Neural cell (in vitro differentiated cells): ENCODE data around the gene ZBP1. TPM values are rescaled to one million over a fixed set of nuclear protein-coding genes. Genes with fewer than 3 reads are reported as not detected.

ENCODE experiments used
- H2AFZ ChIP-seq: fragments of 200-600, 300-800 bp; sonication (generic), shearing (Covaris generic); 2 replicates; pipeline ENCODE4 v1.6.0; 2014; ENCODE audit warnings: low read depth, mild to moderate bottlenecking, antibody characterized with exemption, low read length, moderate library complexity
- H3F3A ChIP-seq: fragments of 200-600 bp; shearing (Covaris generic); 2 replicates; pipeline ENCODE4 v1.6.1; 2016; ENCODE audit warnings: mild to moderate bottlenecking, moderate library complexity, mixed read lengths, antibody characterized with exemption, low read length; ENCODE audit not compliant: insufficient read depth, poor library complexity, severe bottlenecking
- H3K27ac ChIP-seq: fragments of 200-600, 300-800 bp; sonication (generic), shearing (Covaris generic); 2 replicates; pipeline ENCODE4 v1.5.1; 2014; ENCODE audit warnings: mild to moderate bottlenecking, low read length, moderate library complexity
- H3K27me3 ChIP-seq: fragments of 300-800, 200-600 bp; sonication (generic), shearing (Covaris generic); 2 replicates; pipeline ENCODE4 v1.6.0; 2014; ENCODE audit warnings: mild to moderate bottlenecking, low read depth, low read length, moderate library complexity; ENCODE audit not compliant: insufficient read depth
- H3K36me3 ChIP-seq: fragments of 300-800, 200-600 bp; sonication (generic), shearing (Covaris generic); 2 replicates; pipeline ENCODE4 v1.5.1; 2014; ENCODE audit warnings: mild to moderate bottlenecking, antibody characterized with exemption, low read length, moderate library complexity; ENCODE audit not compliant: insufficient read depth
- H3K4me2 ChIP-seq: fragments of 300-800, 200-600 bp; sonication (generic), shearing (Covaris generic); 2 replicates; pipeline ENCODE4 v1.6.0; 2014; ENCODE audit warnings: mild to moderate bottlenecking, low read length
- H3K4me3 ChIP-seq: fragments of 300-800, 200-600 bp; sonication (generic), shearing (Covaris generic); 2 replicates; pipeline ENCODE4 v1.5.1; 2014; ENCODE audit warnings: mild to moderate bottlenecking, low read length, moderate library complexity
- H3K79me2 ChIP-seq: fragments of 200-600 bp; shearing (Covaris generic); replicated peaks from 2 replicates; pipeline ENCODE4 v1.6.0; 2014; ENCODE audit warnings: mild to moderate bottlenecking, low read length, moderate library complexity; ENCODE audit not compliant: insufficient read depth
- H3K9ac ChIP-seq: fragments of 300-800, 200-600 bp; sonication (generic), shearing (Covaris generic); 2 replicates; pipeline ENCODE4 v1.6.1; 2016; ENCODE audit warnings: mild to moderate bottlenecking, low read length, mixed read lengths
- H3K9me2 ChIP-seq: fragments of 200-600 bp; shearing (Covaris generic); 2 replicates; pipeline ENCODE4 v1.6.1; 2016; ENCODE audit warnings: mild to moderate bottlenecking, low read length, mixed read lengths; ENCODE audit not compliant: insufficient read depth
- H3K9me3 ChIP-seq: fragments of 200-600, 300-800 bp; sonication (generic), shearing (Covaris generic); 2 replicates; pipeline ENCODE4 v1.6.1; 2016; ENCODE audit warnings: mild to moderate bottlenecking, mixed run types, low read length, moderate library complexity, mixed read lengths
- H4K20me1 ChIP-seq: fragments of 200-600 bp; shearing (Covaris generic); 2 replicates; pipeline ENCODE4 v1.6.1; 2016; ENCODE audit warnings: mild to moderate bottlenecking, mixed run types; ENCODE audit not compliant: insufficient read depth
- EP300 ChIP-seq: fragments of 450-650 bp; conservative IDR thresholded peaks from 2 replicates; pipeline ENCODE4 v1.6.1; 2014; ENCODE audit warnings: antibody characterized with exemption, mild to moderate bottlenecking, moderate library complexity; ENCODE audit not compliant: poor library complexity, severe bottlenecking
- MXI1 ChIP-seq: fragments of 450-650 bp; conservative IDR thresholded peaks from 2 replicates; pipeline ENCODE4 v1.6.1; 2014; ENCODE audit warnings: antibody characterized with exemption, mild to moderate bottlenecking; ENCODE audit not compliant: poor library complexity, severe bottlenecking
- POLR2AphosphoS5 ChIP-seq: IDR thresholded peaks from 2 replicates; pipeline ENCODE4 v1.6.1; 2012
- RAD21 ChIP-seq: fragments of 450-650 bp; conservative IDR thresholded peaks from 2 replicates; pipeline ENCODE4 v1.6.1; 2014; ENCODE audit warnings: antibody characterized with exemption, mild to moderate bottlenecking, moderate library complexity
- SMC3 ChIP-seq: fragments of 450-650 bp; conservative IDR thresholded peaks from 2 replicates; pipeline ENCODE4 v1.6.1; 2014; ENCODE audit warnings: antibody characterized with exemption, mild to moderate bottlenecking, moderate library complexity; ENCODE audit not compliant: poor library complexity
- TAF1 ChIP-seq: IDR thresholded peaks from 2 replicates; pipeline ENCODE4 v1.6.1; 2012; ENCODE audit warnings: low read depth
- polyA plus RNA-seq: library from polyadenylated mRNA; depleted of rRNA; stranded (reverse); fragments of >200 nt; gene quantifications from 2 replicates; pipeline ENCODE4 v1.2.3, GENCODE V29; 2014
- TF ChIP-seq, protein P1 (sequence below): IDR thresholded peaks from 2 replicates; pipeline ENCODE4 v1.6.1; 2012; ENCODE audit warnings: borderline replicate concordance

Gene ZBP1
- polyA plus RNA-seq, 1 donor from 2014 or later: not detected

DNA sequence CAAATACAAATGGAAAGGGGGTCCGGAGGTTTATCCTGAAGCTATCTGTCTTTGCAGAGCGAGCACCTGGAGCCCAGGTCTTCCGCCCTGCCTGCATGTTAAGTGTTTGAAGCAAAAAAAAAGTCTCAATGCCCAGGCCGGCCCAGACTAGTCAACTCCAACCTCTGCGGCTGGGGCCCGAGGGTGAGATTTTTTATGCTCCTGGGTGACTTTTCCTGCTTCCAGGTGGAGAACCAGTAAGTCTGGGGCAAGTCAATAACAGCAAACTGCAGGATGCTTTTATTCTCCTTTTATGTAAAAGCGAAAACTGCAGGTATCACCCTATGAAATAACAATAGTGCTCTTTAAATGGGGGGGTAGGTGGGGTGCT, 2.0 kb upstream of the ZBP1 start (continued):
- TF ChIP-seq, protein P1, sequence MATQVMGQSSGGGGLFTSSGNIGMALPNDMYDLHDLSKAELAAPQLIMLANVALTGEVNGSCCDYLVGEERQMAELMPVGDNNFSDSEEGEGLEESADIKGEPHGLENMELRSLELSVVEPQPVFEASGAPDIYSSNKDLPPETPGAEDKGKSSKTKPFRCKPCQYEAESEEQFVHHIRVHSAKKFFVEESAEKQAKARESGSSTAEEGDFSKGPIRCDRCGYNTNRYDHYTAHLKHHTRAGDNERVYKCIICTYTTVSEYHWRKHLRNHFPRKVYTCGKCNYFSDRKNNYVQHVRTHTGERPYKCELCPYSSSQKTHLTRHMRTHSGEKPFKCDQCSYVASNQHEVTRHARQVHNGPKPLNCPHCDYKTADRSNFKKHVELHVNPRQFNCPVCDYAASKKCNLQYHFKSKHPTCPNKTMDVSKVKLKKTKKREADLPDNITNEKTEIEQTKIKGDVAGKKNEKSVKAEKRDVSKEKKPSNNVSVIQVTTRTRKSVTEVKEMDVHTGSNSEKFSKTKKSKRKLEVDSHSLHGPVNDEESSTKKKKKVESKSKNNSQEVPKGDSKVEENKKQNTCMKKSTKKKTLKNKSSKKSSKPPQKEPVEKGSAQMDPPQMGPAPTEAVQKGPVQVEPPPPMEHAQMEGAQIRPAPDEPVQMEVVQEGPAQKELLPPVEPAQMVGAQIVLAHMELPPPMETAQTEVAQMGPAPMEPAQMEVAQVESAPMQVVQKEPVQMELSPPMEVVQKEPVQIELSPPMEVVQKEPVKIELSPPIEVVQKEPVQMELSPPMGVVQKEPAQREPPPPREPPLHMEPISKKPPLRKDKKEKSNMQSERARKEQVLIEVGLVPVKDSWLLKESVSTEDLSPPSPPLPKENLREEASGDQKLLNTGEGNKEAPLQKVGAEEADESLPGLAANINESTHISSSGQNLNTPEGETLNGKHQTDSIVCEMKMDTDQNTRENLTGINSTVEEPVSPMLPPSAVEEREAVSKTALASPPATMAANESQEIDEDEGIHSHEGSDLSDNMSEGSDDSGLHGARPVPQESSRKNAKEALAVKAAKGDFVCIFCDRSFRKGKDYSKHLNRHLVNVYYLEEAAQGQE: no peak

DNA sequence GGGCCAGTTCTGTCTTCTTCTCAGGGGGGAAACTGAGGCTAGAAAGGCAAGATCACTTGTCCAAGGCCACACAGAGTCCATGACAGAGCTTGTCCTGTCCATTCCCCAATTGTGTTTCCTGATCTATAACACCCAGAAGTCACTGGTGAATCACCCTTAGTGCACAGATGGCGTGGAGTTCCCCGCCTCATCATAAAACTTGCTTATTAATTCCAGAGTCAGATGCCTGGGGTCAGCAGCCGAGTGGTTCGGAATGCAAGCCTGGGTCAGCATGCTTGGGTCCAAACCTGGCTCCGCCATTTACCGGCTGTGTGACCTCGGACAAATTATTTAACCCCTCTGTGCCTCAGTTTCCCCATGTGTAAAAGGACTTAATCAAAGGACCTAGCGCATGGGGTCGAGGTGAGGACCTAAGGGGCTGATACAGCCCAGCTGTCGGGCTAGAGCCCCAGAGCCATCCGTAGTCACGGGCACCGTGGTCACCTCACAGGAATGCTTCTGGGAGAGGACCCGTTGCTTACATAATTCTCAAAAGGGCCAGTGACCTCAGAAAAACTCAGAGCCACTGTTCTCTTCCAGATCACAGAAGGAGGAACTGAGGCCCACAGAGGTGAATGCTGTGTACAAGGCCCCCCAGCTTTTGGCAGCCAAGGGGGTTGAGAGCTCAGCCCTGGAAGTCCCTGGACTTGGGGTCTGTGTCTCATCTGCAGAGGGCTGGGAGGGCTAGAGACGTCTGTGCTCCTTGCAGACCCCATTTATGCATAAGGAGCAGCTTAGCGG, 1.4 kb upstream of the ZBP1 start:
- Histone ChIP-seq H2AFZ (no peak overlapping the region), H3K4me3 (no peak overlapping the region), H3K4me2 (no peak overlapping the region), H3F3A (no peaks in the 10 kb centered on the region), H3K36me3 (no peaks in the 10 kb centered on the region), H3K9ac (no peak overlapping the region), H3K27ac (no peak overlapping the region), H3K9me2 (no peaks in the 10 kb centered on the region), H4K20me1 (no peaks in the 10 kb centered on the region), H3K9me3 (no peaks in the 10 kb centered on the region), H3K27me3 (no peaks in the 10 kb centered on the region), H3K79me2 (no peaks in the 10 kb centered on the region)
- no peak for TF ChIP-seq RAD21
- no peak for TF ChIP-seq SMC3
- TF ChIP-seq, protein P1: no peak
- TF ChIP-seq EP300: no peak
- TF ChIP-seq MXI1: no peak

DNA sequence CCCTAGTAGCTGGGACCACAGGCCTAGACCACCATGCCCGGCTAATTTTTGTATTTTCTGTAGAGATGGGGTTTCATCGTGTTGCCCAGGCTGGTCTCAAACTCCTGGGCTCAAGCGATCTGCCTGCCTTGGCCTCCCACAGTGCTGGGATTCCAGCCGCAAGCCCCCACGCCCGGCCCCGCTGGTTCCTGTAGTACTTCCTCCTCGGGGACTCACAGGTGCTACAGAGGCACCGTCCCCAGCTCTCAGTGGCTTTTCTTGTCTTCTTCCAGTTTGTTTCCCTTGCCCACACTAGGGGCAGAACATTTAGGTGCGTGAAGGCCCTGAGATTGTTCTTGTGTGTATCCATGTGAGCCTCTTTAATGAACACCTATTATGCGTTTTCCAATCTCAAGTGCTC, 773 bp upstream of the ZBP1 start:
- H3K4me2 ChIP-seq: no peak overlapping the region
- no peaks in the 10 kb centered on the region for H3K36me3 ChIP-seq
- no peaks in the 10 kb centered on the region for H4K20me1 ChIP-seq
- no peaks in the 10 kb centered on the region for H3K9me2 ChIP-seq
- H2AFZ ChIP-seq: no peak overlapping the region
- H3K79me2 ChIP-seq: no peaks in the 10 kb centered on the region
- TF ChIP-seq MXI1 (no peak), SMC3 (no peak), TAF1 (no peak), RAD21 (no peak), POLR2AphosphoS5 (no peak)
- no peaks in the 10 kb centered on the region for H3K27me3 ChIP-seq
- no peak overlapping the region for H3K9ac ChIP-seq
- no peaks in the 10 kb centered on the region for H3F3A ChIP-seq
- H3K27ac ChIP-seq: no peak overlapping the region
- no peak overlapping the region for H3K4me3 ChIP-seq
- no peaks in the 10 kb centered on the region for H3K9me3 ChIP-seq
